Activated CD8-positive, alpha-beta memory T cell treated with anti-CD3 and anti-CD28 coated beads for 4 hours (primary cell): ENCODE results near the gene HMCN1.
"Not testable (repeated sequence)": the region's sequence is repeated elsewhere in the genome, so short reads cannot be mapped to it uniquely, and the experiment has no call there.

ENCODE experiments used
- DNase-seq, 2 donors: peaks; one replicate each; pipeline ENCODE4 v3.0.0-alpha.2; 2020; ENCODE audit warnings: low read depth in 2 of 2

Gene HMCN1

GRCh38 chr1:185853739-185854138 is 119.5 kb downstream of the HMCN1 start:
- no peak for DNase-seq

- DNase-seq: no peak
These were observed 122.3 kb downstream of the HMCN1 start for GRCh38 chr1:185856482-185856881.

DNA sequence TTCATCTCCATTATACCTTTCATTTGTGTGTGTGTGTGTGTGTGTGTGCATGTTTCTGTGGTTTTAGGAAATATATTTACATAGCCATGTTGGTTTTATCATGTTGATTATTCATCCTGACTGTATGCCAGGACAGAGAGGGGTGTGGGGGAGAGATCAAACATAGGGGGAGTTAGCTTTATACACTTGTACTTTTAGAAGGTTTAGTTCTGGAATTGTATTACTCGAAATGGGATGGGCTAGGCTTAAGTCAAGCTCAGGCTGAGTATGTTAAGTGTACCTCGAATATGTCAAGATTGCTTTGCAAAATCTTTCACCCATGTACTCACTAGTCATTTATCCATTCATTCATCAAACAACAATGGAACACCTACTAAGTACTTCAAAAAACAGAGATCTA is 123.3 kb downstream of the HMCN1 start:
- DNase-seq: no peak

DNA sequence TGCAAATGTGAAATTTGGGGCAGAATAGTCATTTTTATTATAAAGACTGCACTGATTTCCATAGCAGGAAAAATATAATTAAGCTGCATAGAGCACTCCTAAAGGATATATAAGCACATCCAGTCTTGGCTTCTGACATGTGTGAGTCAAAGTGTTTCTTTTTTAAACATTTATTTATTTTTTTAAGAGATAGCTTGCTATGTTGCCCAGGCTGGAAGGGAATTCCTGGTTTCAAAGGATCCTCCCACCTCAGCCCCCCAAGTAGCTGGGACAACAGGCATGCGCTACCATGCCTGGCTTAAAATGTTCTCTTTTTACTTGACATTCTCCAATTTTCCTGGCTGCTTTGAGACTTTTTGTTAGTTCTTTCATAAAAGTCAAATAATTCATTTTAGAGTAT is 126.1 kb downstream of the HMCN1 start:
- no peak for DNase-seq

DNA sequence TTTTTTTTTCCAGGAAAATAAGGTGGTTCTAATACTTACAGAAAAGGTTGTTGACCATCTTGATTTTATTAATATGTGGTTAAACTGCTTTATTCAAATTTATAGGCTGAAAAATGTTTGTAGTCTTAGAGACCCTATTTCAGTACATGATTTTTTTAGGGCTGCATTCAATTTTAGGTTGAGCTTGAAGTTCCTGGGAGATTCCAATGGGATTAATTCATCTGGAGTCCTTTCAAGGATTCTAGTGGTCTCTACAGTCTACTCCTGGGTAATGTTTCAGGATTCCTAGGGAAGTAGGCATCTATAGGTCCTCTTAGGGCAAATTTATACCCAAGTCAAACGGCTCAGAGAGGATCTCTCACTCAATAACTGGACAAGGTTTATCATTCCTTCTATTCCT is 126.7 kb downstream of the HMCN1 start:
- no peak for DNase-seq

DNA sequence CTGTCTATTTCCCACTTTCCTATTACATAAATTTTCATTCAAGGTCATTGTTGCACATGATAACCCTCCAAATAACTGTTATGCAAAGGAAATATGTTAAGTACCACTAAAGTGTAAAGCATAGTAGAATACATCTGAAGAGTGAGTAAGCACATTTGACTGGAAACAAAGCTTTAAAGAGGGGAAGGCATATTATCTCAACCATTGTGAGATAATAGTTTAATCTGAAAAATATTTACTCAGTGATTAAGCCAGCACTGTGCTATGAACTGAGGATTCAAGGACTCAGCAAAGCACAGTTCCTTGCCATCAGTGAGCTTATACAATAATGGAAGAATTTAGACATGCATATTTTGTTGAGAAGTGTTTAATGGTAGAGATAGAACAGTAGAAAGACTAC is 127.4 kb downstream of the HMCN1 start:
- DNase-seq: no peak

DNA sequence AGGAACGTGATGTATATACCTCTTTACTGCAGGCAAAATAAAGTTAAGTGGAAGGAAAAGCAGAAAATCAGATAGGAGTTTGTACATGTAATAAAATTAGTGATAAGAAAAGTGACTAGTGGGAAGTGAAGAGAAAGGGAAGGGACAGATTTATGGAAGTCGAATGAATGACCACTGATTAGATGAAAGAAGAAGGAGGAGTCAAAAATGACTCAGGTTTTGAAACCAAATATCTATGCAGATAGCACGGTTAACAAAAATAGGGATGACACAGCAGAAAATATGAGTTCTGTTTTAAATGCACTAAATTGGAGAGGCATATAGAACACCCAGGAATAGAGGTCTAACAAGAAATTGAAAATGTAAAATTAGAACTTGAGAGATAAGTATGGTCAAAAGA is 128.0 kb downstream of the HMCN1 start:
- DNase-seq: no peak

DNA sequence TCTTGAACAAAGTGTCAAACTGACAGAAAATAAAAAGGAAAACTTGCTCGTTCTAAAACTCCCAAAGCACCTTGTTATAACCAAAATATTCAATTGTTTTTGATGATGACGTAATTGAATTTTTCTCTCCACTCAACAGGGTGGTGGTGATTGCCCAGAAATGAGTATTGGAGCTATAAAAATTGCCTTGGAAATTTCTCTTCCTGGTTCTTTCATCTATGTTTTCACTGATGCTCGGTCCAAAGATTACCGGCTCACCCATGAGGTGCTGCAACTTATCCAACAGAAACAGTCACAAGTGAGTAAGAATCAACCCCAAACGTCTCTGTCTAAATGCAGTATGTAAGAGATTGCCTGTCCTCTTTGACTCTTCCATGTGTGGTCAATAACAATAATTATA is 130.1 kb downstream of the HMCN1 start:
- no peak for DNase-seq

DNA sequence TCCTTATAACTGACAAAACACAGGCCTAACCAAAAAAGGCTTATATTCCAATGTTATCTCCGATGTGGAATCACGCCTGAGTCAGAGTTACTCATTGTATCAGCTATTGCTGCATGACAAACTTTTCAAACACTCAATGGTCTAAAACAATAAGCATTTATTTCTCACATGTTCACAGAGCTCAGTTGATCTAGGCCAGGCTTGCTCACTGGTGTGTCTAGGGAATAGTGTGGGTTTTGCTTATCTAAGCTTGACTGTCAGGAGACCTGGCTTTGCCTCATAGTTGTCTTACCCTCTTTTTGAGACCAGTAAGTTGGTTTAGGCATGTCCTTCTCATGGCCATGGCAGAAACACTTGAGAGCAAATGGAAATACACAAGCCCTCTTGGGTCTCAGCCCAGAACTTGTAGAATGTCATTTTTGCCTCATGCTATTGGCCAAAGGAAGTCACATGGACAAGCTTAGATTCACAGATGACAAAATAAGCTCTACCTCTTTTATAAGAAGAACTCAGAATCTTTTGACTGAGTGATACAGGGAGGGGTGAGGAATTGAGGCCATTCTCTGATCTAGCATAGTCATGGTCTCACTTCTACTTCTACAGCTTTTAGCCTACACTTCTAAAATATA is 130.8 kb downstream of the HMCN1 start:
- DNase-seq: no peak

- no peak for DNase-seq
These were observed 135.4 kb downstream of the HMCN1 start for GRCh38 chr1:185869590-185869989.

- DNase-seq: no peak
These were observed 137.5 kb downstream of the HMCN1 start for GRCh38 chr1:185871627-185872150.

DNA sequence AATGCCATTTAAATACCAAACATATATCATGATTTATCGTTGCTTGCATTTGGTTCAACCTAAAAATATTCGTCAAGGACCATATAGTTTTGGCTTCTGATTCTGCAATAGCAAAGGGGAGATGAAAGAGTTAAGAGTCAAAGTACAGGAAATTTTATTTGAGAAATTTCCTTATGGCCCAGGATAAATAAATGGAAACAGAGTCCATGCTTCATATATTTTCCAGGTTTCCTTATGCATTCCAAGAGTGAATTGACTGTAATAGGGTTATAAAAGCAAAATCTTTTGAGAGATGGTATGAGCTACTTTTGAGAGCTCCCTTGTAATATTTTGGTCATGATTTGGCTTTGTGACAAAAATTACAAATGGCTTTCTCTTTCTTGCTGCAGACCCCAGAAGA is 140.1 kb downstream of the HMCN1 start:
- no peak for DNase-seq

DNA sequence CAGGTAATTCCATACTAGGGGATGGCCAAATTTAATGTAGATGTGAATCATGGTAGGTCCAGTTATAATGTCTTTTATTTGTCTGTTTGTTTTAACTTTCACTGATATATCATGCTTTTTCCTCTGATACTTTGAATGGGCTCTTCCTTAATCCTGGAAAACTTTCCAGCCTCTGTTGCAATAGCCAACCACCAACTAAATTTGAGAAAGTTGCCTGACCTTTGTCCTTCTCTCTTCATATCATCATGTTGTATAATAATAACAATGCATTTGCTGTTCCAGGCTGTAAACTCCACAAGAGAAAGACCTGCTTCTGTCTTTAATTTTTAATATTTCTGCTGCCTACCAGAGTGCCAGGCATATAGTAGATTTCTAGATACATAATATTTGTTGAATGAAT is 146.1 kb downstream of the HMCN1 start:
- DNase-seq: no peak

GRCh38 chr1:185880779-185881333 is 146.7 kb downstream of the HMCN1 start:
- no peak for DNase-seq

GRCh38 chr1:185886046-185886445 is 151.9 kb downstream of the HMCN1 start:
- DNase-seq: no peak

- no peak for DNase-seq
These were observed 152.5 kb downstream of the HMCN1 start for GRCh38 chr1:185886671-185887070.

DNA sequence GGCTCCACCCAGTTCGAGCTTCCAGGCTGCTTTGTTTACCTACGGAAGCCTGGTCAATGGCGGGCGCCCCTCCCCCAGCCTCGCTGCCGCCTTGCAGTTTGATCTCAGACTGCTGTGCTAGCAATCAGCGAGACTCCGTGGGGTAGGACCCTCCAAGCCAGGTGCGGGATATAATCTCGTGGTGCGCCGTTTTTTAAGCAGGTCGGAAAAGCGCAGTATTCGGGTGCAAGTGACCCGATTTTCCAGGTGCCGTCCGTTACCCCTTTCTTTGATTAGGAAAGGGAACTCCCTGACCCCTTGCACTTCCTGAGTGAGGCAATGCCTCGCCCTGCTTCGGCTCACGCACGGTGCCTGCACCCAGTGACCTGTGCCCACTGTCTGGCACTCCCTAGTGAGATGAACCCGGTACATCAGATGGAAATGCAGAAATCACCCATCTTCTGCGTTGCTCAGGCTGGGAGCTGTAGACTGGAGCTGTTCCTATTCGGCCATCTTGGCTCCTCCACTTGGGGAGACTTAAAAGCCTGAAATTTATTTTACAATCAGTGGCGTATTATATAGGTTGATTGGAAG is 158.7 kb downstream of the HMCN1 start:
- DNase-seq: not testable (repeated sequence)

- DNase-seq: no peak
These were observed 160.6 kb downstream of the HMCN1 start for GRCh38 chr1:185894791-185895190.

GRCh38 chr1:185895208-185895900 is 161.2 kb downstream of the HMCN1 start:
- no peak for DNase-seq

- no peak for DNase-seq
These were observed 162.7 kb downstream of the HMCN1 start for GRCh38 chr1:185896863-185897262.

DNA sequence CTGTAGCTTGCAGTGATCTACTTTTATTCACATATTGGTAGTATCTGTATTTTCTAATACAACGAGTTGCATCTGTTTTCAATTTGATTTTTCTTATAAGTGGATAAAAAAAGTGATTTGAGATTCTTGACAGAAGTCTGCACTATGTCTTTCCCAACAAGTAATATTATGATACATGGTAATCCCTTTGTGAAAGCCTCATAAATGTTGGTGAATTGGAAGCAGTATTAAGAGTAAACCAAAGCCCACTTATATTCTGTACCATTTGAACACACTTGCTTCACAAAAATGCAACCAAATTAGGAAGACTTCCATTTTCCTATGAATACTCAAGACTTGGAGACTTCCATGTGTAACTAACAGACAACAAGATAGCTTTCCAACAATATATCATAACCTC is 172.0 kb downstream of the HMCN1 start:
- DNase-seq: no peak

DNA sequence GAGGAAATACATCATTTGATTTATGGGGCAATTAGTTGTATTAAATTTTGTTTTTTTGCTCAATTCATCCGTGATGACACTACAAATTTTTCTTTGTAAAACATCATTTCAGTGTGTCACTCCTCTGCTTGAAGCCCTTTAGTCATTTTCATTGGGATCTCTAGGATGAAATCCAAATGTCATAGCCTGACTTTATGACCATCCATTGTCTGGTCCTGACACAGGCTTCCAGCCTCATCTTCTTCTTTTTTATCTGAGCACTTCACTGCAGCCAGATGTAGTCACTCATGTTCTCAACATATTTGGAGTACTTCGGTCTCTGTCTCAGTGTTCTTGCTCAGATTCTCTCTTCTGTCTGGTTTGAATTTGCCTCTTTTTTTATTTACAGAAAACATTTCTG is 173.1 kb downstream of the HMCN1 start:
- DNase-seq: no peak

GRCh38 chr1:185911978-185912377 is 177.8 kb downstream of the HMCN1 start:
- DNase-seq: no peak
